Measurements from ENCODE around the gene THSD7A. TPM values are rescaled to one million over a fixed set of nuclear protein-coding genes. Genes with fewer than 3 reads are reported as not detected.

THSD7A gene
- total RNA-seq, 1 donor from 2014 or later: 0.28 TPM

- H3K27me3 ChIP-seq: no peaks in the 10 kb centered on the region
- no peak overlapping the region for H3K4me2 ChIP-seq
- no peak overlapping the region for H3K4me3 Mint-ChIP-seq
- peaks cover 7% of the 10 kb centered on the region for H3K4me1 Mint-ChIP-seq
- no peak for DNase-seq (ENCODE audit: low spot score)
- H3K36me3 ChIP-seq: no peaks in the 10 kb centered on the region
- TF ChIP-seq CTCF (IDR thresholded peaks at IDR 0.05) (no peak), EZH2phosphoT487 (IDR thresholded peaks at IDR 0.05) (no peak), EZH2 (IDR thresholded peaks at IDR 0.05) (no peak)
- no peaks in the 10 kb centered on the region for H3K27me3 Mint-ChIP-seq (ENCODE audit: insufficient read depth, low read depth)
- peaks cover 3% of the 10 kb centered on the region for H3F3A ChIP-seq (ENCODE audit: low read depth)
- H3K4me3 ChIP-seq: no peak overlapping the region
- H3K36me3 Mint-ChIP-seq: no peaks in the 10 kb centered on the region
- no peaks in the 10 kb centered on the region for H3K9me3 Mint-ChIP-seq
- no peak overlapping the region for H3K27ac Mint-ChIP-seq
- H2AFZ ChIP-seq (replicated peaks): no peak overlapping the region
- no peaks in the 10 kb centered on the region for H4K20me1 ChIP-seq (ENCODE audit: low read depth)
- H3K9me3 ChIP-seq (ENCODE audit: low read depth): no peaks in the 10 kb centered on the region
- H3K27ac ChIP-seq: no peak overlapping the region
- H3K4me1 ChIP-seq: peaks cover 10% of the 10 kb centered on the region
- no peaks in the 10 kb centered on the region for H3K79me2 ChIP-seq (ENCODE audit: low read depth)
- H3K9ac ChIP-seq: no peak overlapping the region
Measured at GRCh38 chr7:11486271-11486670, 345.7 kb downstream of the THSD7A start.

- H3K9me3 Mint-ChIP-seq: no peaks in the 10 kb centered on the region
- H3K4me3 Mint-ChIP-seq: no peak overlapping the region
- no peak overlapping the region for H3K27ac Mint-ChIP-seq
- H3K79me2 ChIP-seq (ENCODE audit: low read depth): no peaks in the 10 kb centered on the region
- no peak overlapping the region for H3K9ac ChIP-seq
- no peak overlapping the region for H3K4me3 ChIP-seq
- TF ChIP-seq CTCF (IDR thresholded peaks at IDR 0.05) (no peak), EZH2phosphoT487 (IDR thresholded peaks at IDR 0.05) (no peak), EZH2 (IDR thresholded peaks at IDR 0.05) (no peak)
- H4K20me1 ChIP-seq (ENCODE audit: low read depth): no peaks in the 10 kb centered on the region
- H3K36me3 ChIP-seq: no peaks in the 10 kb centered on the region
- peaks cover 3% of the 10 kb centered on the region for H3F3A ChIP-seq (ENCODE audit: low read depth)
- H3K4me2 ChIP-seq: no peak overlapping the region
- no peak overlapping the region for H3K27ac ChIP-seq
- no peaks in the 10 kb centered on the region for H3K27me3 ChIP-seq
- no peak for DNase-seq (ENCODE audit: low spot score)
- no peaks in the 10 kb centered on the region for H3K36me3 Mint-ChIP-seq
- H3K27me3 Mint-ChIP-seq (ENCODE audit: insufficient read depth, low read depth): no peaks in the 10 kb centered on the region
- H3K4me1 Mint-ChIP-seq: peaks cover 7% of the 10 kb centered on the region
- no peaks in the 10 kb centered on the region for H3K9me3 ChIP-seq (ENCODE audit: low read depth)
- peaks cover 10% of the 10 kb centered on the region for H3K4me1 ChIP-seq
- H2AFZ ChIP-seq (replicated peaks): no peak overlapping the region
Measured at GRCh38 chr7:11485636-11486035, 346.4 kb downstream of the THSD7A start.

- Histone ChIP-seq H3K27ac (no peak overlapping the region), H3K79me2 (ENCODE audit: low read depth) (no peaks in the 10 kb centered on the region), H3K9ac (no peak overlapping the region), H3K4me2 (no peak overlapping the region), H4K20me1 (ENCODE audit: low read depth) (no peaks in the 10 kb centered on the region), H3F3A (ENCODE audit: low read depth) (no peaks in the 10 kb centered on the region), H3K4me1 (no peaks in the 10 kb centered on the region), H2AFZ (replicated peaks) (no peak overlapping the region), H3K4me3 (no peak overlapping the region), H3K27me3 (no peaks in the 10 kb centered on the region), H3K36me3 (no peaks in the 10 kb centered on the region), H3K9me3 (ENCODE audit: low read depth) (no peaks in the 10 kb centered on the region)
- Mint-ChIP-seq H3K9me3 (no peaks in the 10 kb centered on the region), H3K4me3 (no peak overlapping the region), H3K36me3 (no peaks in the 10 kb centered on the region), H3K27me3 (ENCODE audit: insufficient read depth, low read depth) (no peaks in the 10 kb centered on the region), H3K4me1 (no peaks in the 10 kb centered on the region), H3K27ac (no peak overlapping the region)
- no peak for TF ChIP-seq EZH2phosphoT487 (IDR thresholded peaks at IDR 0.05)
- no peak for TF ChIP-seq EZH2 (IDR thresholded peaks at IDR 0.05)
- TF ChIP-seq CTCF (IDR thresholded peaks at IDR 0.05): no peak
- no peak for DNase-seq (ENCODE audit: low spot score)
Measured at GRCh38 chr7:11480143-11480542, 351.9 kb downstream of the THSD7A start.

Measured in neural progenitor cell (in vitro differentiated cells).